SK-N-SH (cell line): ENCODE results near the gene DCDC2. TPM values are rescaled to one million over a fixed set of nuclear protein-coding genes. Genes with fewer than 3 reads are reported as not detected.

ENCODE experiments used
- CTCF ChIA-PET: fragments of 300-600, 350-600 bp; formaldehyde crosslinking; extraction: SDS; loops from one replicate; lab custom pipeline; 2021; lab: Yijun Ruan, JAX
- POLR2A ChIA-PET: fragments of 350-600 bp; sonication (Branson Sonifier 250); formaldehyde crosslinking; extraction: SDS; loops from one replicate; lab custom pipeline; 2020; ENCODE audit warnings: antibody characterized with exemption, inconsistent platforms; lab: Yijun Ruan, JAX
- DNase-seq: peaks from one replicate; pipeline ENCODE4 v3.0.0; 2012
- H2AFZ ChIP-seq: fragments of 200-600 bp; sonication (generic); 2 replicates; pipeline ENCODE4 v1.8.1; 2016; ENCODE audit warnings: antibody characterized with exemption, mild to moderate bottlenecking, low read depth
- H3F3A ChIP-seq: fragments of 200-600 bp; sonication (generic); replicated peaks from 2 replicates; pipeline ENCODE3; 2016; ENCODE audit warnings: antibody characterized with exemption, mild to moderate bottlenecking; ENCODE audit not compliant: insufficient read depth
- H3K27ac ChIP-seq, 2 experiments: fragments of 200-500 bp in 1 of 2; fragments of 200-600 bp in 1 of 2; sonication (Bioruptor generic) in 1 of 2; sonication (generic), shearing (Covaris generic) in 1 of 2; 2 replicates each; pipeline versions ENCODE4 v1.5.1 to v1.6.1; 2014 to 2016; ENCODE audit warnings: low read depth in 2 of 2, inconsistent platforms in 1 of 2, low read length in 1 of 2, mild to moderate bottlenecking in 1 of 2, mixed read lengths in 1 of 2
- H3K27me3 ChIP-seq: fragments of 200-600 bp; sonication (generic), shearing (Covaris generic); 2 replicates; pipeline ENCODE4 v1.6.1; 2016; ENCODE audit warnings: mixed run types; ENCODE audit not compliant: insufficient read depth
- H3K36me3 ChIP-seq, 2 experiments: fragments of 200-500 bp in 1 of 2; fragments of 200-600 bp in 1 of 2; sonication (Bioruptor generic) in 1 of 2; sonication (generic) in 1 of 2; replicated peaks in 1 of 2; 2 replicates each; pipeline versions ENCODE3 to v1.5.1; 2014 to 2016; ENCODE audit warnings: low read length in 1 of 2, mild to moderate bottlenecking in 1 of 2; ENCODE audit not compliant: insufficient read depth in 2 of 2, control insufficient read depth in 1 of 2
- H3K4me1 ChIP-seq, 2 experiments: fragments of 200-500 bp in 1 of 2; fragments of 200-600 bp in 1 of 2; sonication (Bioruptor generic) in 1 of 2; sonication (generic), shearing (Covaris generic) in 1 of 2; 2 replicates each; pipeline versions ENCODE4 v1.5.1 to v1.6.1; 2014 to 2016; ENCODE audit warnings: low read depth in 1 of 2, low read length in 1 of 2, mixed run types in 1 of 2; ENCODE audit not compliant: insufficient read depth in 2 of 2, control insufficient read depth in 1 of 2
- H3K4me2 ChIP-seq: fragments of 200-600 bp; sonication (generic), shearing (Covaris generic); 2 replicates; pipeline ENCODE4 v1.6.1; 2017; ENCODE audit warnings: mixed run types
- H3K4me3 ChIP-seq, 2 experiments: fragments of 200-500 bp in 1 of 2; fragments of 200-600 bp in 1 of 2; sonication (Bioruptor generic) in 1 of 2; sonication (generic), shearing (Covaris generic) in 1 of 2; 2 replicates each; pipeline versions ENCODE4 v1.5.1 to v1.8.1; 2014 to 2016; ENCODE audit warnings: low read depth in 2 of 2, inconsistent platforms in 1 of 2, low read length in 1 of 2, mild to moderate bottlenecking in 1 of 2, mixed read lengths in 1 of 2, moderate library complexity in 1 of 2
- H3K79me2 ChIP-seq: fragments of 200-600 bp; sonication (generic); 2 replicates; pipeline ENCODE4 v1.8.1; 2017; ENCODE audit warnings: mild to moderate bottlenecking; ENCODE audit not compliant: insufficient read depth
- H3K9ac ChIP-seq: fragments of 200-600 bp; sonication (generic); 2 replicates; pipeline ENCODE4 v1.6.1; 2017; ENCODE audit warnings: mixed run types
- H3K9me2 ChIP-seq: fragments of 200-600 bp; sonication (generic); 2 replicates; pipeline ENCODE4 v1.6.1; 2017; ENCODE audit warnings: mixed run types
- H3K9me3 ChIP-seq: fragments of 200-600 bp; sonication (generic); 2 replicates; pipeline ENCODE4 v1.6.1; 2017; ENCODE audit warnings: mixed run types, mild to moderate bottlenecking, moderate library complexity
- H4K20me1 ChIP-seq: fragments of 200-600 bp; sonication (generic); 2 replicates; pipeline ENCODE4 v1.6.1; 2017; ENCODE audit warnings: mild to moderate bottlenecking, mixed run types; ENCODE audit not compliant: insufficient read depth
- CHD2 ChIP-seq: fragments of 150-350 bp; IDR thresholded peaks from 2 replicates; pipeline ENCODE4 v1.6.1; 2018; ENCODE audit warnings: low read length; ENCODE audit not compliant: partially characterized antibody
- JUND ChIP-seq: IDR thresholded peaks from 2 replicates; pipeline ENCODE4 v1.4.0; 2012
- REST ChIP-seq: IDR thresholded peaks from 2 replicates; pipeline ENCODE4 v1.6.1; 2012; ENCODE audit warnings: mild to moderate bottlenecking, low read depth, low read length, moderate library complexity
- SIN3A ChIP-seq: IDR thresholded peaks from 2 replicates; pipeline ENCODE4 v1.6.1; 2012; ENCODE audit warnings: low read depth, mild to moderate bottlenecking, low read length, moderate library complexity, borderline replicate concordance
- TCF12 ChIP-seq: IDR thresholded peaks from 2 replicates; pipeline ENCODE4 v1.4.0; 2012
- TEAD4 ChIP-seq: IDR thresholded peaks from 2 replicates; pipeline ENCODE4 v1.4.0; 2012; ENCODE audit warnings: mild to moderate bottlenecking, borderline replicate concordance; ENCODE audit not compliant: insufficient read depth
- ZBTB33 ChIP-seq: IDR thresholded peaks from 2 replicates; pipeline ENCODE4 v1.4.0; 2012; ENCODE audit warnings: low read depth, borderline replicate concordance
- WGBS: methylation state at CpG from one replicate; pipeline ENCODE4 v1.1.6; 2017; ENCODE audit warnings: low lambda C conversion rate; 5-methylcytosine and 5-hydroxymethylcytosine counted together
- polyA plus RNA-seq, 3 experiments: library from polyadenylated mRNA; depleted of rRNA; stranded (reverse); fragments of >200 nt; gene quantifications; 2 replicates each; pipeline ENCODE4 v1.2.3, GENCODE V29; 2012

DCDC2 gene
- polyA plus RNA-seq, 1 of the 3 experiments (the other 2 are of a cell fraction), result not detected

GRCh38 chr6:24257282-24257681, 100.6 kb downstream of the DCDC2 start:
- WGBS, result 81% methylated on average over 4 of the region's 4 CpGs
- Histone ChIP-seq H3F3A (no peaks in the 10 kb centered on the region), H3K27ac (no peak overlapping the region), H4K20me1 (no peaks in the 10 kb centered on the region), H3K27me3 (no peaks in the 10 kb centered on the region), H3K9me3 (no peaks in the 10 kb centered on the region), H3K79me2 (no peaks in the 10 kb centered on the region), H3K9ac (no peak overlapping the region), H3K4me3 (no peak overlapping the region), H3K9me2 (no peaks in the 10 kb centered on the region), H3K4me1 (no peaks in the 10 kb centered on the region), H2AFZ (no peak overlapping the region), H3K36me3 (no peaks in the 10 kb centered on the region), H3K4me2 (no peak overlapping the region)
- POLR2A ChIA-PET, result no interaction called here
- no peak for TF ChIP-seq REST
- CTCF ChIA-PET, result interaction anchor here (1.4 to 2.9 kb wide), 4 partner anchors 13 to 30 kb away, joined by 4 to 12 read pairs (median 6); no protein-coding TSS in a partner anchor
- no peak for DNase-seq

GRCh38 chr6:24255676-24256075, 102.2 kb downstream of the DCDC2 start:
- H3F3A ChIP-seq, result no peaks in the 10 kb centered on the region
- no peaks in the 10 kb centered on the region for H3K79me2 ChIP-seq
- no peak overlapping the region for H3K27ac ChIP-seq
- no peaks in the 10 kb centered on the region for H4K20me1 ChIP-seq
- 10% methylated on average over 1 of the region's 1 CpG for WGBS
- no peak overlapping the region for H3K4me3 ChIP-seq
- ChIA-PET POLR2A (no interaction called here), CTCF (interaction anchor here (2.9 kb wide), 1 partner anchor 27 kb away, joined by 12 read pairs; no protein-coding TSS in a partner anchor)
- no peaks in the 10 kb centered on the region for H3K9me2 ChIP-seq
- no peaks in the 10 kb centered on the region for H3K36me3 ChIP-seq
- H3K9ac ChIP-seq, result no peak overlapping the region
- H2AFZ ChIP-seq, result no peak overlapping the region
- H3K9me3 ChIP-seq, result no peaks in the 10 kb centered on the region
- DNase-seq, result no peak
- H3K27me3 ChIP-seq, result no peaks in the 10 kb centered on the region
- TF ChIP-seq TEAD4 (no peak), CHD2 (no peak), ZBTB33 (no peak)
- H3K4me1 ChIP-seq, result no peaks in the 10 kb centered on the region
- H3K4me2 ChIP-seq, result no peak overlapping the region

- Histone ChIP-seq H2AFZ (no peak overlapping the region), H3K27ac (no peak overlapping the region), H3K4me1 (no peaks in the 10 kb centered on the region), H4K20me1 (no peaks in the 10 kb centered on the region), H3K9me3 (no peaks in the 10 kb centered on the region), H3K4me3 (no peak overlapping the region), H3K27me3 (no peaks in the 10 kb centered on the region), H3K36me3 (no peaks in the 10 kb centered on the region), H3K9ac (no peak overlapping the region), H3F3A (no peaks in the 10 kb centered on the region), H3K4me2 (no peak overlapping the region), H3K79me2 (no peaks in the 10 kb centered on the region), H3K9me2 (no peaks in the 10 kb centered on the region)
- ChIA-PET POLR2A (no interaction called here), CTCF (interaction anchor here (1.1 kb wide), 1 partner anchor 10 kb away, joined by 3 read pairs; no protein-coding TSS in a partner anchor)
- DNase-seq, result no peak
- TF ChIP-seq SIN3A, result no peak
- TF ChIP-seq ZBTB33, result no peak
- TF ChIP-seq JUND, result no peak
- no peak for TF ChIP-seq TCF12
- no peak for TF ChIP-seq REST
Measured at GRCh38 chr6:24253360-24253759, 104.5 kb downstream of the DCDC2 start.
